Measurements from ENCODE around the gene KIF23.

The KIF23 gene

DNA sequence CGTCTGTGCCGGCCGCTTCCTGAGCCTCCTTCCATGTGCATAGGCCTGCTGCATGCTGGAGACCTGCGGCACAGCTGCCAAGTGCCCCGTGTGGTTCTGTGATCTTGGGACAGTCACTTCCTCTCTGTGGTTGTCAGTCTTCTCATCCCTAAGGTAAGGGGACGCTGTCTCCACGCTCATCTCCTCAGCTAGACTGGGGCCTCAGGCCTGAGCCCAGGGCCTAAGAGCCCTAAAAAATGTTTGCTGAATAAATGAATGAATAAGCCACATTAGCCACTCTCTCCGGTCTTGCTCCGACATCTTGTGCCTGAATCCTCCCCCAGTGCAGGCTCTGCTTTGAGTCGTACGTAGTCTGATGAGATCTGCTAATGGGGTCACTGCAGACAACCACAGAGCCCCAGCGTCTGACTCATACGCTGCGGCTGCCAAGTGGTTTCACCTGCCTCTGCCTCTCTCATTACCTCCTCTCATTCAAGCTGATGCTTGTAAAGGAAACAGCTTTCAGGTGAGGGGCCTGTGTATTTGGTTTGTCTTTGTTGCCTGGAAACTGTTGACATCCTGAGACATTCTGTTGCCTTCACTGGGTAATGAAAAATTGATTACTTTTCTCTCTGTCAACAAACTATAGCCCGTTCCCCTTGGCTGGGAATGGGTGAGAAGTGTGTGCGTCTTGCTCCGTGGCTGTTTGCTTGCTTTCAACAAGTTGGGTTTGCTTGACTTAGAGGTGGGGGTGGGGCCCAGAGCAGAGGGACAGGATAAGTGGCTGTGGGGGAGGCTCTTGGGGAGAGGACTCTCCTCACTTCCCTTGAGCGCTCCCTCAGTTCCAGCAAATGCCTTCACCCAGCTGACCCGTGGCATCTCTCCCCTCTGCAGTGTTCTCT is 54.3 kb downstream of the KIF23 start:
- no peak for FAIRE-seq

DNA sequence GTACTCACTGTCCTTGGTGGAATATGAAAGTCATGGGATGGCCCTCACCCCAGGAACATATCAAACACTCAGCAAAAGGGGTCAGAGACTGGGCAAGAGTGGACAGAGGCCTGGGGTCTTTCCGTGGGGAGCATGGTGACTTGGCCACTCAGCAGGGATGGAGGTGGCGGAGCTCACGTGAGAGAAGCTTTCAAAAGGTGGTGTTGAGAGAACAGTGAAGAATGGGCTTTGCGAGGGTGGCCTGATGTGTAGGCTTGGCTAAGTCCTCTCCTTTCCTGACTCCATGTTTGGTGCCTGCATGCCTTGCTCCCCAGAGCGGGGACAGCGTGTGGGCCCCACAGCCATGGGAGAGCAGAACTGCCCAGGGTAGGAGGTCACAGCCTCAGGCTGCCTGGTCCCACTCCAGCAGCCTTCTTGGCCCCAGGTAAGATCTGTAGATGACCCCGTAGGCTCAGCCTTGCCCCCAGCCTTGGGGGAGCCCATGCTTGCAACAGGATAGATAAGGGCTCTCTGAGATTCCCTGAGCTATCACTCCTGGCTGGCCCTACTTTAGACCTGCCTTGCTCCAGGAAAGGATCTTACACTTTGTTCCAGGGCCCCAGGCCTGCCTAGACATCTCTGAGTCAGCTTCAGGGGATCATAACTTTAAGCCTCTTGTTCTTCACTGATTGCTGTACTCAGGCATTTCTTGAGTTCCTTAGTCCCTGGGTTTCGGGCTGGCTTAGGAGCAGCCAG is 55.5 kb downstream of the KIF23 start:
- FAIRE-seq = no peak

DNA sequence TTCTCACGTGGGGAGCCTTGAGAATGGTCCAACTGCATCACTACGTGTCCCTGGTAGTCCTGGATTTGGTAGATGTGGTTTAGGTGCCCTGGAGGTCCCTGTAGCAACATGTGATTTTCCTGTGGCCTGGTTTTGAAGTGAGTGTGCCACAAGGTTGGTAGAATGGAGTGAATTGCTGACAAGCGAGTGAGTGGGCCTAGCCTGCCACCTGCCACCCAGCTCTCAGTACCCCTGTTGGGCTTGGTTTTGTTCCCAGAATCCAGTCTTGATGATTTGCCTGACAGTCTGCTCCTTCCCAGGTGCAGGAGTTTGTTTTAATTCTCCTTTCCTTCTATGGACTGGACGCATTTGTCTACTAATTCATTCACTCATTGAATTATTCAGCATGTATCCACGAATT is 57.9 kb downstream of the KIF23 start:
- no peak for FAIRE-seq

DNA sequence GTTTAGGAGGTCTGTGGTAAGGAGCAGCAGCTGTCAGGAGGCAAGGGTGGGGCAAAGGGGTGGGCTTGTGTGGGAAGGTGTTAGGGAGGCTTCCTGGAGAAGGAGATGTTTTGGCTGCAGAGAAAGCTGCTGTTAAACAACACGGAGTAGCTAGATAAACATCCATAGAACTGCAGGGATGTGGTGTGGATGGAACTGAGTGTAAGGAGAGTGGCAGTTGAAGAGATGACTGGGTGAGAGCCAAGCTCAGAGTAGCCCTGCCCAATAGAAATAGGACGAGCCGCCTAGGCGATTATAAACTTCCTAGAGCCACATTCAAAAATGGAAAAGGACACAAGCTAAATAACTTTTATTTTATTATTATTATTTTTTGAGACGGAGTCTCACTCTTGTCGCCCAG is 58.4 kb downstream of the KIF23 start:
- no peak for FAIRE-seq

DNA sequence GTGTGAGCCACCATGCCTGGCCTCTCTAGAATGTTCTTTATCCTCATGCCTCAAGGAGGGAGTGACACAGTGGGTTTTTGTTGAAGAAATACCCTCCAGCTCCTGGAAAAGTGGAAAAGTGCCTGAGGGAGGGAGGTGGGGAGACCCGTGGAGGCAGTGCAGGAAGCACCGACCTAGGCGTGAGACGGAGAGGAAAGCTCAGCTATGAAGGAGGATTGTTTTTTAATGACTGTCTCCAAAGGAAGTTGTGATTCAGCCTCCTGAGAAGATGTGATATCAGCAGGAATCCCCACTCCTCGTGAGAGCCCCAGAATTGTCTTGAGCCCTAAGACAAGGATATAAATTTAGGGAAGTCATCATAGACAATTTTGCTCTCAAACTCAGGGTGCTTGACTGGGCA is 60.1 kb downstream of the KIF23 start:
- no peak for FAIRE-seq

DNA sequence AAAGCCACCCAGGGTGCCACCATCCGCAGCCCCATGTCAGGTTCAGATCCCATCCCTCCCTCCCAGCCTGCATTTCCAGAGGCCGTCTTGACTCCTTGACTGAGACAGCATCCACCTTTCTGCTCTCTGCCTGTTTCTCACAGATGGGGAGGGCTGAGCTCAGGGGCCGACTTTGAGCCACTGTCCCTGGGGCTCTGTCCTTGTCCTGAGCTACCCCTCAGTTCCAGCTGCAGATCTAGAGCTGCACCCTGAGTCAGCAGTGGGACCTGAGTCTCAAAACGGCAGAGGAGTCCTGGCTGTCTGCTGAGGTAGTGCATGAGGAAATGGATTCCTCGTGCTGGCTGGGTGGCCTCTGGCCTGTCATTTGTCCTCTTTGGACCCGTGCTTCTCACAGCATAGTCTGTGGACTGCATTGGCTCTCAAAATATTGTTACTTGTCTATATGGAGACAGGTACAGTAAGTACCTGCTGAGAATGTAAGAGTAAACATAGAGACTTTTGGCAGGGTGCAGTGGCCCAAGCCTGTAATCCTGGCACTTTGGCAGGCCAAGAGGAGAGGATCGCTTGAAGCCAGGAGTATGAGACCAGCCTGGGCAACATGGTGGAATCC is 60.8 kb downstream of the KIF23 start:
- no peak for FAIRE-seq

DNA sequence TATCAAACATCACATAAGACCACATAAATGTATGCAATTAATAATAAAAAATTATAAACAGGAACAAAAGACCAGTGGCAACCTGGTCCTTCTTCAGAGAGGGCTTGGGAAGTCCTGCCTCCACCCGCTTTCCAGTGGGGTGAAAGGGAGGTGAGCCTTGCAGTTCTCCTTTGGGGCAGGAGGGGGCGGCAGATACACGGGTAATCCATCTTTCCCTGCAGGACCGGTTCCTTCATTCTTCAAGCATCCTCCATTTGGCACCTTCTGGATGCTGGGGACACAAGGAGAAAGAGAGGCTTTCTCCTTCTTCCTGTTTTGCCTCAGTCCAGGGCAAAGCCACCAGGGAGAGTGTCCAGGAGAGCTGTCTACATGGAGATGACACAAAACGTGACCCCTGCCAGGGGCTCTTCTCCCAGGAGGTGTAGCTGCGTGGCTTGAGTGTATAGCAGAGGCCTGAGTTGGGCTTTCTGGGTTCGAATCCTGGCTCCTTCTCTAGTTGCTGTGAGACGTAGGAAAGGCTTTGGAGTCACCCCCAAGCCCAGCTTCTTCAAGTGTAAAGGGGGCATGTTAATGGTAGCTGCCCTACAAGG is 61.7 kb downstream of the KIF23 start:
- FAIRE-seq = no peak

DNA sequence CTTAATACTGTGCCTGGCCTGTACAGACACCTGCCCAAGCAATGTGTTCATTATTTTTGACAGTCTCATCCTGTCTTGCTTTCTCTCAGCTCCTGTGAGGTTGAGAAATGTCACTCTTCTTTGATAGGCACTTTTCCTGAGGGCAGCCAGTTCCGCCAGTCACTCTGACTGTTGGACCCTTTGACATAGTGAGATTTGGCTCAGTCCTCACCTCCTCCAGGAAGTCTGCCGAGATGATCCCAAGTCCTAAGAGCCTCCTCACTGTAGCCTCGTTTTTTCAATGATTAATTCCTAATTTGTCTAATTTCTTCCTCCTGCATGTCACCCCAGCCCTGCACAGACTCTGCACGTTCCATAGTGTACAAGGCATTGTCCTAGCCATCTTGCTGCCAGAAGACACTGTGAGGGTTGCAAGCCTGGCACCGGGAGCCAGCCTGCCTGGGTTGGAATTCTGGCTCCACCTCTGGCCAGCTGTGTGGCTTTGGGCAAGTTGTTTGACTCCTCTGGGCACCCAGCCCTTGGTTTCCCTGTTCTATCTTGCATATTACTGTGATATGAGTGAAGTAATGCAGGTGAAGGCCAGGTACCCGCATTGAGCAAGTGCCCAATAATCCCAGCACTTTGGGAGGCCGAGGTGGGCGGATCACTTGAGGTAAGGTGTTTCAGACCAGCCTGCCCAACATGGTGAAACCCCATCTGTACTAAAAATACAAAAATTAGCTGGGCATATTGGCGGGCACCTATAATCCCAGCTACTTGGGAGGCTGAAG is 62.7 kb downstream of the KIF23 start:
- FAIRE-seq = no peak

DNA sequence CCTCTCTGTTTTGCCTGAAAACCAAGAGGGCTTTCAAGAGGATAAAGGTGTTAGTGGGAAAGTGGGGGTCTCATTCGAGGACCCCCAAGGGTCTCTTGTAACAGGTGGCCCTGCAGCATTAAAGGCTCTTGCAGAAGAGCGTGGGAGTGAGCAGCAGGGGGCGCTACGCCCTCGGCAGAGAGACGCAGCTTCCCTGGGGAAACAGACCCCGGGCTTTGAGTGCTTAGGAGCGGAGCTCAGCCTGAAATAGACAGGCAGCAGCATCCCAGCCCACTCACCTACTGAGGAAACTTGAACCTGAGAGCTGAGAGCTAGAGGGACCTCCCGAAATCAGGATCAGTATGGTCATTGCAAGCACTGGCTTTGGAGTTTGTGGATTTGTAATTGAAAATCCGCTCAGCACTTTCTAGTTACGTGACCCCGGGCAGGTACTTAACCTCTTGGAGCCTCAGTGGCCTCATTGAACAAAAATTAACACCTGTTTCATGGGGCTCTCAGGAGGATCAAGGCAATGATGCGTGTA is 64.2 kb downstream of the KIF23 start:
- FAIRE-seq = no peak

DNA sequence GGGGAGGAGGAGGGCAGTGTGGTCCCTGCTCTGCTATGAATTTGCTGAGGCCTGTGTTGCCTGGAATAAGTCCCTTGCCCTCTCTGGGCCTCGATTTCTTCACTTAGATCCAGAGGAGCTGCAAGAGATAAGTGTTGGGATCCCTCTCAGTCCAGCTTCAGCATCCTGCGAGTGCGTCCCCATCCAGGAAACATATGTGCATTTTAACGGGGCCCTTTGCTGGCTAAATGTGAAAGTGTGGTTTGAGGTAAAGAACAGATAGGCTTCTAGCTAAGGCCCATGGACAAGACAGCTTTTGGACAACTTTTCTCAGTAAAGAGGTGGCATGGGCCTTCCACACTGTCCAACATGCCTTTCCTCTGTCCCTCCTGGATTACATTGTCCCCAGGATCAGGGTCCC is 64.9 kb downstream of the KIF23 start:
- FAIRE-seq = no peak

DNA sequence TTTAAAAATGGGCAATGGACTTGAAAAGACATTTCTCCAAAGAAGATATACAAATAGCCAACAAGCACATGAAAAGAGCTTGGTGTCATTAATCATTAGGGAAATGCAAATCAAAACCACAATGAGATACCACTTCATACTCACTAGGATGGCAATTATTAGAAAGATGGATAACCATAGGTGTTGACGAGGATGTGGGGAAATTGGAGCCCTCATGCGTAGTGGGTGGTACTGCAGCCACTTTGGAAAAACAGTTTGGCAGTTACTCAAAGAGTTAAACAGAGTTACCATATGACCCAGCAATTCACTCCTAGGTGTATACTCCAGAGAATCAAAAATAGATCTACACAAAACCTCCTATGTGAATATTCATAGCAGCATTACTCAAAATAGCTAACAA is 65.8 kb downstream of the KIF23 start:
- FAIRE-seq = no peak

DNA sequence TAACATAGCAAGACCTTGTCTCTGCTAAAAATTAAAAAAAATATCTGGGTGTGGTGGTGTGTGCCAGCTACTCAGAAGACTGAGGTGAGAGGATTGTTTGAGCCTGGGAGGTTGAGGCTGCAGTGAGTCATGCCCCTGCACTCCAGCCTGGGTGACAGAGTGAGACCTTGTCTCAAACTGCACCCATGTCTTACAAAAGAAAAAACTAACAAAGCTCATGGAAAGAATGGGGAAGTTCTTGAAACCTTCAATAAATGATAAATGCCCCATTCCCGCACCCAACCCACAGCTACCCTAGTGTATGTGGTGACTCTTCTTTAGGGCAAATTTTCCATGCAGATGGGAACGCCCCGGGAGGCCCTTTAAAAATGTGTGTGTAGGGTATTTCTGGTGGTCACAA is 66.8 kb downstream of the KIF23 start:
- FAIRE-seq = no peak

DNA sequence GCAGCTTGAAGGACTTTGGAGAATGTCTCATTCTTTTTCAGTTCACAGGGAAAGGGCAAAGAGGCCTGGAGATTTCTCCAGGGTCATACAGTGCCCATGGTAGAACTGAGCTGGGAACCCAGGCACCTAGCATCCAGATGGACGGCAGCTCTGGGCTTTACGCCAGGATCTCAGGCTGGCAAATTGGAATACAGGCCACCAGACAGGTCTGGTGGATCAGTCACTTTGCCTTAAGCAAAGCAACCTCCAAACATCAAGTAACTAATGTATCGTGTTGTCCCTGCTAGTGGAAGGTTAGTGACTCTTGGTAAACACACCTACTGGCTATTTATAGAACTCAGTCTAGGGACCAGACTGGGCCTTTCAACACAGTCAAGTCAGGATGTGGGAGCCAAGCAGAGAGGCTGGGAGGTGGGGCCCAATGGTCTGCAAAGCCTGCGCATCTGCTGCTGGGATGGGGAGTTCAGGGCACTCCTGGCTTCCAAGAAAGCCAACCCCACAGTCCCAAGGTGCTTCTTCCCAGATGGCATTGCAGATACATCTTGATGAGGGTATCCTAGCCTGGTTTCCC is 68.6 kb downstream of the KIF23 start:
- FAIRE-seq = no peak

DNA sequence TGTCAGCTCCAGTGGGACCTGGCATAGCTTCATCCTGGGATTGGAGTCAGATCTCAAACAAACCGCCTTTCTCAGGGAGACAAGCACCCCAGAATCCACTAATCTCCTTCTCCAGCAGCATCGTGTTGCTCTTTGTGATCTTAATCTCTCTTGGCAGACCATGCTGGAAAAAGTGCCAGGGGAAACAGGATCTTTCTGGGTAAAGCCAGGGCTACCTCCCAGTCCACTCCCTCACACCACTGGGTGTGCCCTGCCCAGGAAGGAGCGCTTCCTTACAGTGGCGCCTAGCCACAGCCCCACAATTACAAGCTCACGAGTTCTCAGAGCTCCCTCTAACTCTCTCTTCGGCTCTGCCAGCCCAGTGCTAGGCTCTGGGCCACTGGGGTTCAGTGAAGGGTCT is 70.7 kb downstream of the KIF23 start:
- FAIRE-seq = no peak

DNA sequence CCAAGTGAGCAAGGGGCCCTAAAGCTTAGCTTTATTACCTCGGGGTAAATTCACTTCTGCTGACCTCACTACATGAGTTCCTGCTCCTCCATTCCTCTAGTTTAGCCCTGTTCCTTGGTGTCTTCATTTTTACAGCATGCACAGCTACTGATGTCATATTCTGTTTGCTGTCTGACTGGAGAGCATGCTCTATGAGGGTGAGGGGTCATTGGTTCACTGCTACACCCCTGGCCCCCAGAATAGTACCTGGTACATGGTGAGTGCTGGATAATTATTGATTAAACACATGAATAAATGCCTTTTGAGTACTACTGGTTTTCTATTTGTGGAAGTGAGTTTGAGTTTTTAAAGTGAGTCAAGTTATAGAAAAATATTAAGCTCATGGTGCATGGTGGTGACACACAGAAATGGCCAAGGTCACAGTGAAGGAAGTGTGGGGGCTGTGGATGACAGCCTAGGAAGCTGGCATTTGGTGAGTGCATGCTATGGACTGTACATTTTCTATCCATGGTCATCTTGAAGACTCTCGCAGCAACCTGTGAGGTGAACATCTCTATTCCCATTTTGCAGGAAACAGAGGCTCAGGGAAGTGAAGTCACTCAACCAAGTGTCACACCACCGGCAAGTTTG is 72.4 kb downstream of the KIF23 start:
- FAIRE-seq = no peak

DNA sequence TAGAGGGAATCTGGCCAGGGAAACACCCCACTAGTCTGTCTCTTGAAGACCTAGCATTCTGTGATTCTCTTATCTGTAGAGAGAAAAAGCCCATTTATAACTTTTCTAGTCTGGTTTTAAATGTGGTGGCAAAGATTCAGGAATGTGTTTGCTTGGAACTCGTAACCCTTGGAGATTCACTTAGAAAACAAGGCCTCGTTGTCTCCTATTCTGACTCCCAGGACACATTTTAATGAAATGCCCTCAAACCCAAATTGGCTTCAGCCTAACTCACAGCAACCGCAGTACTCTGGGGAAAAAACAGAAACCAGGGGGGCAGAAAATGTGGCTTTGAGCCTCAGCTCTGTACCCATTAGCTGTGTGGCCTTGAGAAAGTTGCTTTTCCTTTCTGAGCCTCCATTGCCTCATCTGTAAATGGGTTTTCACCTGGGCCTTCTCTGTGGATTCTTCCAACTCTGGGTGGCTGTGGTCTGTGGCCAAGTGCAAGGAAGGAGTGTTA is 75.0 kb downstream of the KIF23 start:
- peak; percentile 80 for FAIRE-seq

DNA sequence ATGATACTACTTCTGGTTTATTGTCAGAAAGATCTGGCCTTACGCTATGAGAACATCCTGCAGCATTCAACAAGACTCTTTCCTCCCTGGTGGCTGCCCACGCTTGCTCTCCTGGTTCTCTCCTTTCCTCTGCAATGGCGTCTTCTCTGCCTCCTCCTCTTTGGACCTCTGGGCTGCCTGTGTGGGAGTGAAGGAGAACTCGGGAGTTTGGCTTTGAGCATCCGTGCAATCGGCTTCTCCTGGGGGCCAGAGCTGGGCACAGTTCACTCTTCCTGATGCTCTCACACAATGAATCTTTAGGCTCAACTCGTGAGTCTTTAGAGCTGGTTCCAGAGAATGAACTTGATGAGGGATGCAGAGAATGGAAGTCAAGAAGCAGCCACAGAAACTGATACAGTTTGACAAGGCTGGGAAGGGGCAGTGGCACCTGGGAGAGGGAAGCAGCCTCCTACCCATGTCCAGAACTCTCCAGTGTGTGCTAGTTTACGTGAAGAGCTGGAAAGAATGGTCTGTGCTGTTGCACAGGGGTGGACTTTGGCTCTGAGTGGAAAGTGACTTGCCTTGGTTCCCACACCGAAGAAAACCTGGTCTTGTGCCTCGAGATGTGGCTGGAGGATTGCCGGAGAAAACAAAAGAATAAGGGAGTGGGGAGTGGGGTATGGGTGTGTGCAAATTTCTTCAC is 76.3 kb downstream of the KIF23 start:
- FAIRE-seq = no peak

DNA sequence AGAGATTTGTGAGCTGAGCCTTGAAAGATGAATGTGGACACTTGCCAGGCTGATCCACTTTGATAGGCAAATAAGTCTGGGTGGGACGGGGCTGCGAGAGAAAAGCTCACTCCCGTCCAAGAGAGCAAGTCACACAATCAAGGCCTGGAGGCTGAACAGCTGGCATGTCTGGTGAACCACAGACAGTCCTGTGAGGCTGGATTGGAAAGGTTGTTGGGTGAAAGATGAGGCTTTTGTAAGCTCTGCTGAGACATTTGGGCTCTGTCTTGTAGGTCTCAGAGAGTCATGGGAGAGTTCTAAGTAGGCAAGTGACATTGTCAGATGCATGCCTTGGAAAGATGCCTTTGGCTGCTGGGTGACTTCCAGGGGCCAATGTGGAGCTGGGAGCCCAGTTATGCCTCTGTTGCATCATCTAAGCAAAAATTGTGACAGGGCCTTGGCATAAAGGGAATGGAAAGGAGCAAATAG is 76.9 kb downstream of the KIF23 start:
- no peak for FAIRE-seq

DNA sequence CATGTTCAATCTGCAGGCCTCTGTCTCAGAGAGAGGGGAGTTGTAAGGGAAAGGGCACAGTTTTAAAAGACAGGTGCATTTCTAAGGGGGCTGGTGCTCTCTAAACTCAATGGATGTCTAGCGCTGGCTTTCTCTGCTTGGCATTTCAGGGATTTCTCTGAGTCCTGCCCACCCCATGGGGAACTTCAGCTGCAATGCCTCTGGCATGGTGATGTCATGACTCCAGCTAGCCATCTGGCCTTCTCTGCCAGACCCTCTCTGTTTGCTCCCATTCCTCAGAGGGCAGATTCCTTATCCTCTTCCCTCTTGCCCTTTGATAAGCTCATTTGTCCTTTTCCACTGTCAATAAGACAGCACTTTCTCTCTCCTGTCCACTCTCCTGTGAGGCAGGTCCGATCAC is 79.3 kb downstream of the KIF23 start:
- FAIRE-seq = no peak

DNA sequence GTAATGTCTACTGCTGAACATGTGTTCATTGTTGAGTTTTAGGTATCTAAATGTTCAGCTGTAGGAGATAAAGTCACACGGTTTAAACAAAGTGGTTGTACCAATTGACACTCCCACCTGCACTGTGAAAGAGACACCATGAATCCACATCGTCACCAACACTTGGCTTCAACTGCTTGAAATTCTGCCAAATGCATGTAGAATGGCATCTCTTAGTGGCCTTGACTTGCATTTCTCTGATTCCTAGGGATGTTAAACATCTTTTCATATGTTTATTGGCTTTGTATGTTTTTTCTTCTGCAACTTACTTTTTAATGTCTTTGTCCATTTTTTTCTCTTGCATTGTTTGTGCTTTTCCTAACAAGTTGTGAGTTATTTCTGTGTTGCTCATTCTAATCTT is 81.9 kb downstream of the KIF23 start:
- peak; percentile 45 for FAIRE-seq

DNA sequence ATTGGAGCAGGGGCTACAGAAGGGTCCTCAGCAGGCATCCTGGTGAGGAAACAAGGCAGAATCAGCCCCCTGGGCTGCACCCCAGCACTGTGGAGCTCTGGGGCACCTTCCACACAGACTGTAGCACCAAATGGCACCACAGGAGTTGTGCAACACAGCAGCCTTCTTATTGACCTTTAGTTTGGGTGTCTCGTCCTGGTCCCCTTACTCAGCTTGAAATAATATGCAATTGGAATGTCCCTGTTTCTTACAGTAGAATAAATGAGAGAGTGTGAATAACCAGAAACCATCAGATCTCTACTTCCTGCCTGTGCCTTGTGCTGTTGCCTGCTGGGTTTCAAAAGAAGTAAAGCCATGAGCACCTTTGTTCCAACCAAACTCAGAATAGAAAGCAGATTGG is 82.9 kb downstream of the KIF23 start:
- no peak for FAIRE-seq
